K562 (cell line): ENCODE results near the gene ERLEC1. TPM values are rescaled to one million over a fixed set of nuclear protein-coding genes. Genes with fewer than 3 reads are reported as not detected.
A peak's percentile ranks its signal among the peaks of the same experiment; 100 is the strongest.

ENCODE experiments used
- AFF4 ChIP-seq: sonication (generic); formaldehyde crosslinking; IDR thresholded peaks from 2 replicates; pipeline ENCODE4 v1.8.0; 2023; ENCODE audit warnings: mild to moderate bottlenecking, missing genetic modification reagents
- GTF2B ChIP-seq: IDR thresholded peaks from 2 replicates; pipeline ENCODE4 v1.6.1; 2011; ENCODE audit not compliant: insufficient read length; ENCODE audit errors: extremely low read depth
- MGA ChIP-seq: fragments of 450-650 bp; IDR thresholded peaks from 2 replicates; pipeline ENCODE4 v1.6.1; 2016; ENCODE audit warnings: mild to moderate bottlenecking, moderate library complexity
- MTA2 ChIP-seq: fragments of 450-650 bp; IDR thresholded peaks from 2 replicates; pipeline ENCODE4 v1.6.1; 2016; ENCODE audit warnings: low read depth
- MYNN ChIP-seq, 2 experiments: sonication (generic); formaldehyde crosslinking in 1 of 2; IDR thresholded peaks; 2 replicates each; pipeline versions ENCODE4 v1.5.0 to v1.6.1; 2016 to 2020; ENCODE audit warnings: antibody characterized with exemption in 1 of 2, missing genetic modification reagents in 1 of 2
- NONO ChIP-seq, 2 experiments: fragments of 200-400 bp in 1 of 2; fragments of 450-650 bp in 1 of 2; formaldehyde crosslinking in 1 of 2; IDR thresholded peaks; 2 replicates each; pipeline ENCODE4 v1.6.1; 2017; ENCODE audit warnings: low read depth in 2 of 2, mild to moderate bottlenecking in 2 of 2, moderate library complexity in 2 of 2, low read length in 1 of 2
- NR2C1 ChIP-seq, 2 experiments: fragments of 450-650 bp; IDR thresholded peaks; 2 replicates each; pipeline ENCODE4 v1.6.1; 2017; ENCODE audit warnings: mild to moderate bottlenecking in 2 of 2, antibody characterized with exemption in 1 of 2, inconsistent platforms in 1 of 2, missing compliant biosample characterization in 1 of 2, missing genetic modification characterization in 1 of 2
- NRF1 ChIP-seq, 2 experiments: fragments of 450-650 bp; IDR thresholded peaks in 1 of 2; conservative IDR thresholded peaks in 1 of 2; 2 replicates each; pipeline ENCODE4 v1.6.1; 2014; ENCODE audit warnings: mild to moderate bottlenecking in 2 of 2
- ZSCAN32 ChIP-seq: fragments of 450-650 bp; formaldehyde crosslinking; IDR thresholded peaks from 2 replicates; pipeline ENCODE4 v1.4.0; 2020; ENCODE audit warnings: mild to moderate bottlenecking, moderate library complexity
- polyA plus RNA-seq, 8 experiments: library from polyadenylated mRNA; depleted of rRNA in 4 of 8; stranded (reverse) in 5 of 8; unstranded in 3 of 8; fragments of >200 nt; fragmentation: Nextera tagmentation in 2 of 8; fragmentation: Illumina TruSeq in 1 of 8; extraction: Ambion mirVana in 2 of 8; extraction: Trizol in 1 of 8; gene quantifications; 2 replicates each; pipeline versions ENCODE4 v1.2.1 to v1.2.3, GENCODE V29; 2011 to 2014; ENCODE audit warnings: inconsistent platforms in 1 of 8, missing spikeins in 1 of 8
- total RNA-seq, 7 experiments: library from RNA; depleted of rRNA in 6 of 7; stranded (reverse); fragments of >200 nt in 6 of 7; fragmentation: Illumina TruSeq in 2 of 7; extraction: Trizol in 2 of 7; gene quantifications; 2 replicates each; pipeline versions ENCODE4 v1.2.1 to v1.2.3, GENCODE V29; 2011 to 2021; ENCODE audit warnings: low replicate concordance in 1 of 7

The ERLEC1 gene
- total and polyA plus RNA-seq, 9 of the 15 experiments (the other 6 are each of a cell fraction or from before 2014, with no cell fraction given): 12.0 to 41.6 (median 30.6) TPM

- TF ChIP-seq MGA: no peak
- TF ChIP-seq AFF4 (CRISPR knock-in tag): peak; percentile 40; the same call in 1 of the 2 replicates
- TF ChIP-seq MYNN (IDR thresholded peaks at IDR 0.05): 0 out of 2 replicates have a peak, but pooled peaks have one; percentile 27
- TF ChIP-seq MYNN (CRISPR knock-in tag; IDR thresholded peaks at IDR 0.05): no peak
- TF ChIP-seq NR2C1 (IDR thresholded peaks at IDR 0.05): peak; percentile 99
- TF ChIP-seq NR2C1 (tag; IDR thresholded peaks at IDR 0.05): peak; percentile 99
- TF ChIP-seq NONO (IDR thresholded peaks at IDR 0.05; ENCODE audit: low read depth in 2 of 2, low read length in 1 of 2): 0 out of 4 replicates have a peak, but pooled peaks of 1 of the 2 experiments have one; percentile 44
- TF ChIP-seq NRF1 (conservative IDR thresholded peaks at IDR 0.05 in 1 of 2, IDR thresholded peaks at IDR 0.05 in 1 of 2): peak; percentile 56 to 69; a peak in 3 of 4 replicates
- TF ChIP-seq GTF2B: no peak
- TF ChIP-seq ZSCAN32 (CRISPR knock-in tag): no peak
- TF ChIP-seq MTA2: peak; percentile 66
These were observed at the start of gene ERLEC1, which contains the start of gene ASB3 (continued) for GRCh38 chr2:53786705-53787613.
